Measurements from ENCODE around the gene CKS2. TPM values are rescaled to one million over a fixed set of nuclear protein-coding genes. Genes with fewer than 3 reads are reported as not detected.
"Not testable (repeated sequence)": the region's sequence is repeated elsewhere in the genome, so short reads cannot be mapped to it uniquely, and the experiment has no call there.

The CKS2 gene
- polyA plus RNA-seq (2013, experiment 1 of 2; ENCODE audit: insufficient read length): 201 TPM
- polyA plus RNA-seq (2013, experiment 2 of 2; ENCODE audit: insufficient read length): 33.1 TPM

DNA sequence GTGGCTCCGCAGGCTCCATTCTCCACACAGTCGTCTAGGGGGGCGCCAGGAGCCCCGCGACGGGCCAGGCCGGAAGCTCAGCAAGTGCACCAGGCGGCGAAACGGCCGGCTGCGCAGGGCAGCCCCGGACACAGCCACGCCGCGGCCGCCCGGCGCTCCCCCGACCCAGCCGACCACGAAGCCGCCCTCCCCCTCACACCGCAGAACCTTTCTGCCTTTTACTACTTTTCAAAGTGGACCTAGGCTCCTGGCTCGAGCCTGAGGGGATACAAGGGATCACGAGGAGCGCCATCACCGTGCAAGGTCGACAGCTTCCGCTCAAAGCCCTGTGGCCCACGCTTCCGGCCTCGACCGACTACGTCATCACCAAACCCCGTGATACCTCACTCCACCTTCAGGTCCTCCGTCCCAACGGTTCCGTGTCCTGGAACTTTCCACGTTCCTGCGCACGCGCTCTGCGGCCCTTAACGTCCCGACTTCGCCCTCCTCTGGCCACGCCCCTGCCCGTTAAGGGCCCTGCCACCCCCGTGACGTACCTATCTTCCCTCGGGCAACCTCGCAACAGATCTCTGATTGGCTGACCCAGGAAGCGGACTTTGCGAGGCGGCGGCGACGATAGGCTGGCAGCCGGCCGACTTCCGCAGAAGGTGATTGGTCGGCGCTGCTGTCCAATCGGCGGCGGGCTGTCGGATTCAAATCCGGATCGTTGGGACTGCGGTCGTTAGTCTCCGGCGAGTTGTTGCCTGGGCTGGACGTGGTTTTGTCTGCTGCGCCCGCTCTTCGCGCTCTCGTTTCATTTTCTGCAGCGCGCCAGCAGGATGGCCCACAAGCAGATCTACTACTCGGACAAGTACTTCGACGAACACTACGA lies at the start of gene CKS2:
Gene CKS2 (plus strand): TSS at position 721 of the 871 bp plus-strand sequence. CDS start 98 bp downstream, at position 819.
- peak; percentile 100 for DNase-seq

DNA sequence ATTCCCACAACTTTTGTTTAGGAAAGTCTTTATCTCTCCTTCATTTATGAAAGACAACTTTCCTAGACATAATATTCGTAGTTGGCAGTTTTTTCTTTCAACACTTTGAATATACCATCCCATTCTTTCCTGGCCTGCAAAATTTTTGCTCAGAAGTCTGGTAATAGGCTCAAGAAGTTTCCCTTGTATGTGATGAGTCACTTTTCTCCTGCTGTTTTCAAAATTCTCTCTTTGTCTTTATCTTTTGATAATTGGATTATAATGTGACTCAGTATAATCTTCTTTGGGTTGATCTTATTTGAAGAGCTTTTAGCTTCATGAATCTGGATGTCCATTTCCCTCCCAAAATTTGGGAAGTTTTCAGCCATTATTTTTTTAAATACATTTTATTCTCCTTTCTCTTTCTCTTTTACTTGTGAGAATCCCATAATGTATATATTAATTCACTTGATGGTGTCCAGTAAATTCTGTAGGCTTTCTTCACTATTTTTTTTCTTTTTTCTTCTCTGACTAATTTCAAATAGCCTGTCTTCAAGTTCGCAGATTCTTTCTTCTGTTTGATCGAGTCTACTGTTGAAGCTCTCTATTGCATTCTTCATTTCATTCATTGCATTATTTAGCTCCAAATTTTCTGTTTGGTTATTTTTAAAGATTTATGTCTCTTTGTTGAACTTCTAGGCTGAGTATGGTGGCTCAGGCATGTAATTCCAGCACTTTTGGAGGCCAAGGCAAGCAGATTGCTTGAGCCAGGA lies 37.3 kb upstream of the CKS2 start:
- DNase-seq: no peak

DNA sequence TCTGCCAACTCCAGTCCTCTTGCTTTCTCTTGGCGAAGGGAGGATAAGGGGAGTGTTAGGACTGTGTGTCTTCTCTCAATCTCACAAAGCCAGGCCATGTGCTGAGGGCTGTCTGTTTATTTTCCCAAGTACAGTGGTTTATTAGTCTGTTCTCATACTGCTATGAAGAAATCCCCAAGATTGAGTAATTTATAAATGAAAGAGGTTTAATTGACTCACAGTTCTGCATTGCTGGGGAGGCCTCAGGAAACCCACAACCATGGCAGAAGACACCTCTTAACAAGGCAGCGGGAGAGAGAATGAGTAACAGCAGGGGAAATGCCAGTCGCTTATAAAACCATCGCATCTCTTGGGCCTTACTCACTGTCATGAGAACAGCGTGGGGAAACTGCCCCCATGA lies 36.2 kb upstream of the CKS2 start:
- DNase-seq: peak; percentile 68

GRCh38 chr9:89276040-89276439 lies 35.0 kb upstream of the CKS2 start:
- DNase-seq: not testable (repeated sequence)

DNA sequence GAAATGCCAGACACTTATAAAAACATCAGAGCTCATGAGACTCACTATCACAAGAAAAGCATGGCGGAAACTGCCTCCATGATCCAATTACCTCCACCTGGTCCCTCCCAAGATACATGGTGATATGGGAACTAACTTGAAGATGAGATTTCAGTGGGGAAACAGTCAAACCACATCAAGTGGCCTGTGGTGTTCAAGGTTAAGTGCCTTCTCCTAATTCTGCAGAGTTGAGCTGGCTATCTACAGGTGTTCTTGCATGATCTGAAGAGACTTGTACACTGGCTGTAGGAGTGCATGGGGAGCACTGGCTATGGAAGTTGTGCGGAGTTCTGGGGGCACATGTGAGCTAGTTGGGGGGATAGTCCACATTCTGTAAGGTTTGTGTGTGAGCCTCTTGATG lies 34.0 kb upstream of the CKS2 start:
- DNase-seq: no peak

- DNase-seq: no peak
Measured at GRCh38 chr9:89277454-89277853, 33.5 kb upstream of the CKS2 start.

- DNase-seq: no peak
Measured at GRCh38 chr9:89278551-89278950, 32.4 kb upstream of the CKS2 start.

DNA sequence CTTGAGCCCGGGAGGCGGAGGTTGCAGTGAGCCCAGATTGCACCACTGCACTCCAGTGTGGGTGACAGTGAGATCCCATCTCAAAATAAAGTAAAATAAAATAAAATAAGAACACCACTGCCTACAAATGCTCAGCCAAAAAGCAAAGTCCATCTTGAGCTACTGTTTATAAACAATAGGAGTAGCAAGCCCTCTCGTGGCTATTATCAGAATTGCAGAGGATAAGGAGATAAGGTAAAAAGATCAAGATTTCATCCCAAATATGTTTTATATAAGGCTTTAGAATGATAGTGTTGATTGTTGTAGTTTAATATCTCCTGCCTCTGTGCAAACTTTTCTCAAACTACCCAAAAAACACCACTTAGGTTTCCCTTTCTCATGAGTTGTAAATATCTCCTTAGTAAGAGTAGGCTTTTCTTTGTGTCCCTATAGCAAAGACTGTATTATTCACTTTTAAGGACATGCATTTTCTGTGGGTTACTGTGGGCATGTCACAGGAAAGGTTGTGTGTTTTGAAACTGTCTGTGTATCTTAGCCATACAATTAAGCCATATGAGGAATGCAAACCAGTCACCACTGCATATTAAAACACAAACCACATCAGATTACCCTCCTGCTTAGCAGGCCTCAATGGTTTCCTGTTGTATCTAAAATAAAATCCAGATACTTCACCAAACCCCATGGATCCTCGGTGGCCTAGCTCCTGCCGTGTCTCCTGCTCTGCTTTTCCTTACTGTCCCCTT lies 31.8 kb upstream of the CKS2 start:
- DNase-seq: peak; percentile 55

DNA sequence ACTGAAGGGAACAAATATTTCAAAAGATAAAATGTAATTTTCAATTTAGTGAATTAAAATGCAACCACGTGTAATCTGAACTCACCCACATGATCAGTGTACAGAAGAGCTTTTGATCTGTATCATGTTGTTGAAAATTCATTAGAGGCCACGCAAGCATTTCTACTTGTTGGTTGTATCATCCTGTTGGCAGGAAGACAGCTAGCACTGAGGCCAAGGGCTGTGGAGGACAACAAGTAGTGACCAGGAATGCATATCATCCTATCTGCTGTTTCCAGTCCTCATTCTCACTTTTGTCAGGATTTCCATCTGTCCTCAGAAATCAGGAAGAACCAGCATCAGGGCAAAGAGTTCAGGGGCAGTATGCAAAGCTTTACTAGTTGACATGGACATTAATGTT lies 29.9 kb upstream of the CKS2 start:
- no peak for DNase-seq

GRCh38 chr9:89282248-89282968 lies 28.6 kb upstream of the CKS2 start:
- not testable (repeated sequence) for DNase-seq

DNA sequence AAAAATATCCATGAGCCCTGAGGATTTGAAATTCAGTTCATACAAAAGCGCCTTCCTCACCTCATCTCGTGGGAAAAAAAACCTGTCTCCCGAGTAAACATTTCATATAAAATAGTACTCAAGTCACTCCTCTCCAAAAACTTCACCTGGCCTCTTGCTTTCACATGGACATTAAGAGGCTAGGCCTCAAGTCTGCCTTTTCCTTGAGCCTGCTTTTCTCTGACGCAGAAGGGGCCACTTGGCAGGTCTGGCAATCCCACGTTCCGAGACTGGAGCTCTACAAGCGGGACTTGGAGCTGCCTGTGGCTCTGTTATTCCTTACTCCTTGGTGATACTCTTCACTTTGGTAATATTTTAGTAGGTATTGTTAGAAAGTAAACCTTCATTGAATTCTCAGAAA lies 26.9 kb upstream of the CKS2 start:
- DNase-seq: no peak

DNA sequence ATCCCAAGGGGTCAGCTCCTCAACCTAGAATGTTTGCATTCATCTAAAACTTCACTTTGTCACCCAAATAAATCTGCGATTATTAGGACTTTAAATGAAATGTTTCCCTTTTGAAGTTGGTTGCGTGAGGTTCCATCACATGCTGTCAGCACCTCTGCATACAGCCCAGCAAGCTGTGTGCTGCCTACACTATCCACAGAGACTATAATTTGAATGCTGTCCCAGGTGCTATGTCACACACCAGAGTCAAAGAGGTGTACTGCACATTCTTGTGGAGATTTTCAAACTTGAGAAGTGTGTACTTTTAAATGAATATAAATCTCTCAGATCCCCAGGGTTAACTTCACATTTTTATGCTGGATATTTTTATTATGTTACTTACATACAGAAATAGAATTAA lies 19.3 kb upstream of the CKS2 start:
- DNase-seq: no peak

- DNase-seq: no peak
Measured at GRCh38 chr9:89293014-89293413, 18.0 kb upstream of the CKS2 start.

GRCh38 chr9:89295400-89295799 lies 15.6 kb upstream of the CKS2 start:
- no peak for DNase-seq

DNA sequence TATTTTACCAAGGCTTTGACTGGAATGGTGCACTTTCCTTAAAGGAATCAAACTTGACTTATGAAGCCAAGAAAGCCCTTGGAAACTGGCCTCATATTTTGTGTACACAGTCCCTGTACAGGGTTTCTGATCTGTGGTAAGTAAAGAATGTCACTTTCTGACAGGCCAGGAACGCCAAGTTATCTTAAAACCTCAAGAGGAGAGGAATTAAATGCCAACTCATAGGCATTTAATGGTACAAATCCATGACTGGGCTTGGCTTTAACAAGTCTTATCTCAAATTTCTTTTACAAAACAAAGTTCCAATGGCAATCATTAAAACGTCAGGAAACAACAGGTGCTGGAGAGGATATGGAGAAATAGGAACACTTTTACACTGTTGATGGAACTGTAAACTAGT lies 9.0 kb upstream of the CKS2 start:
- not testable (repeated sequence) for DNase-seq

DNA sequence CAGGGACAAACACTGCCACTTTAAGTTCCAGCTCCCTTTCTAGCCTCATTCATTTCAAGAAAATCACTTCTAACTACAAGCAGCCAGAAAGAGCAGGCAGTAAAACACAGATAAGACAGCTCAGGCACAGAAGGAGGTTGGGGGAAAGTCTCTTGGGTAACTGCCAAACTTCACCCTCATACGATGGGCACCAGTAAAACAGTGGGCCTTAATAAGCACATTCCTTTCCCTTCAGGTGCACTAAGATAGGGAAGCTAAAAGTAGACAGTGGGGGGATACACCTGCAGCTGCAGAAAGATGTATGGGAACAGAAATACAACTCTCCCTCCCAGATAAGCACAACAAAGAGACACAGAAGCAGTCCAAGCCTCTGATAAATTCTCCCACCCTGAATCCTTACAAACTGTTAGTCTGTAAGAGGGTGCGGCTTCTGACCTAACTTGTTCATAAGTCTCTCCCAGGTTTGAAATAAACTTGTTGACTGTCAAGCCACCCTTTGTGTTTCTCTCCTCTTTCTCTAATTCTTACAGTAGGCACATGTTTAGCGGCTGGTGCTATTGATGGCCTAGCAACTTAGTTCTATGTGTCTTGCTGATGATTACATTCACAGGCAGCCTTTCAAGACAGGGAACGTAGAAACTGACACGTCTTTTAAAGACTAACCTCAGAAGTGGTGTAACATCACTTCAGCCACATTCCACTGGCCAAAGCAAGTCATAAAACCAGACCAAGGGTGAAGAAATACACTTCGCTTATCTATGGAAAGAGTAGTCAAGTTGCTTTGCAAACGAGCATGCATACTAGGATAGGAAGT lies 6.8 kb upstream of the CKS2 start:
- DNase-seq: no peak

- no peak for DNase-seq
Measured at GRCh38 chr9:89304834-89305188, 6.2 kb upstream of the CKS2 start.

DNA sequence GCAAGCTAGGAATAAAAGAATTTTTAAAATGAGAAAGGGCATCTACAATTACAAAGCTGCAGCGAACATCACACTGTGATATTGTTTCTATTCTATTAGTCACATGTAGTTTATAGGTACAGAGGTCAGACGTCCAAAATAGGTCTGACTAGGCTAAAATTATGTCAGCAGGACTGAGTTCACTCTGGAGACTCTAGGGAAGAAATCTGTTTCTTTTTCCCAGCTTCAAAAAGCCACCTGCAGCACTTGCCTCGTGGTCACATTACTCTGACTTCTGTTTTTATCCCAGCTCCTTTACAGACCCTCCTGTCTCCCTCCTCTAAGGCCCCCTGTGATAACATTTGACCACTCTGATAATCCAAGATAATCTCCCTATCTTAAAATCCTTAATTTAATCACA lies 5.1 kb upstream of the CKS2 start:
- no peak for DNase-seq

DNA sequence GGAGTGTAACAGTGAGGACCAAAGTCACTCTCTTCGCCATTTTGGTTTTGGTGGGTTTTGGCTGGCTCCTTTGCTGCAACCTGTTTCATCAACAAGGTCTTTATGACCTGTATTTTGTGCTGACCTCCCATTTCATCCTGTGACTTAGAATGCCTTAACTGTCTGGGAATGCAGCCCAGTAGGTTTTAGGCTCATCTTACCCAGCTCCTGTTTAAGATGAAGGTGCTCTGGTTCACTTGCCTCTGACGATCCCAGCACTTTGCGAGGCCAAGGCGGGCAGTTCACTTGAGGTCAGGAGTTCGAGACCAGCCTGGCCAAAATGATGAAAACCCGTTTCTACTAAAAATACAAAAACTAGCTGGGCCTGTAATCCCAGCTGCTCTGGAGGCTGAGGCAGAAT lies 1.8 kb upstream of the CKS2 start:
- DNase-seq: no peak

GRCh38 chr9:89309608-89310474 lies 1.2 kb upstream of the CKS2 start:
- DNase-seq: no peak

All from fibroblast of skin of back (primary cell).